ENCODE data around the gene LRMDA. TPM values are rescaled to one million over a fixed set of nuclear protein-coding genes. Genes with fewer than 3 reads are reported as not detected.

LRMDA gene
- total RNA-seq, 2 experiments from 2014 or later: not detected

DNA sequence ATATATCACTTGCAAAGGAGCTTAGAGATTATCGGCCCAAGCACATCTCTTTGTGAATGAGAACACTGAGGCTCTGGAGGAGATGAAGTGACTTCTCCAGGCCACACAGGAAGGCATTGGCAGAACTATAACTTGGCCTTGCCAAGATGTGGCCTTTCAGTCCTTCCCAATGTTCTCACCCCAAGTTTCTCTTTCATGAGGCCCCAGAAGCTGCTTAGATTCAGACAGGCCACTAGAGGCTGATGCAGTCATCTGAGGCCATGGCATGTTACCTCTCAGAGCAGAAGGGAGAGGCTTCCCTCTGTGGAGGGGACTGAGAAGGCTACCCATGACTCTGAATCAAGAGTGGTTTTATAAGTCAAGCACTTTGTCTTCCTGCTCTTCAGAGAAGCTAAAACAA lies 1003.7 kb downstream of the LRMDA start:
- no TSS peak for BruUV-seq (replicated peaks)
- Histone ChIP-seq H3K4me1 (ENCODE audit: insufficient read depth, low read length, poor library complexity, severe bottlenecking) (no peaks in the 10 kb centered on the region), H3K27ac (ENCODE audit: low read depth, low read length, poor library complexity, severe bottlenecking) (no peak overlapping the region), H3K4me3 (ENCODE audit: low read depth, low read length, poor library complexity, severe bottlenecking) (no peak overlapping the region), H3K9me3 (ENCODE audit: low read length) (no peaks in the 10 kb centered on the region), H3K9me2 (ENCODE audit: insufficient read depth, low read length) (no peaks in the 10 kb centered on the region), H4K20me1 (ENCODE audit: insufficient read depth, low read length) (no peaks in the 10 kb centered on the region), H3K36me3 (ENCODE audit: insufficient read depth, low read length) (no peaks in the 10 kb centered on the region), H3K79me2 (ENCODE audit: insufficient read depth, low read depth, low read length) (no peaks in the 10 kb centered on the region), H3K4me2 (ENCODE audit: low read length) (no peak overlapping the region), H2AFZ (ENCODE audit: low read length) (no peak overlapping the region)
- intact Hi-C loops (cut with micrococcal nuclease; ENCODE audit: unreplicated experiment): no loop called here
- DNase-seq (ENCODE audit: low spot score): no peak
- ChIA-PET POLR2A (no interaction called here), CTCF (ENCODE audit: unreplicated experiment) (no interaction called here)
- no peak for TF ChIP-seq EZH2phosphoT487 (IDR thresholded peaks at IDR 0.05; ENCODE audit: borderline replicate concordance, low read depth, low read length)
- TF ChIP-seq, protein P1, sequence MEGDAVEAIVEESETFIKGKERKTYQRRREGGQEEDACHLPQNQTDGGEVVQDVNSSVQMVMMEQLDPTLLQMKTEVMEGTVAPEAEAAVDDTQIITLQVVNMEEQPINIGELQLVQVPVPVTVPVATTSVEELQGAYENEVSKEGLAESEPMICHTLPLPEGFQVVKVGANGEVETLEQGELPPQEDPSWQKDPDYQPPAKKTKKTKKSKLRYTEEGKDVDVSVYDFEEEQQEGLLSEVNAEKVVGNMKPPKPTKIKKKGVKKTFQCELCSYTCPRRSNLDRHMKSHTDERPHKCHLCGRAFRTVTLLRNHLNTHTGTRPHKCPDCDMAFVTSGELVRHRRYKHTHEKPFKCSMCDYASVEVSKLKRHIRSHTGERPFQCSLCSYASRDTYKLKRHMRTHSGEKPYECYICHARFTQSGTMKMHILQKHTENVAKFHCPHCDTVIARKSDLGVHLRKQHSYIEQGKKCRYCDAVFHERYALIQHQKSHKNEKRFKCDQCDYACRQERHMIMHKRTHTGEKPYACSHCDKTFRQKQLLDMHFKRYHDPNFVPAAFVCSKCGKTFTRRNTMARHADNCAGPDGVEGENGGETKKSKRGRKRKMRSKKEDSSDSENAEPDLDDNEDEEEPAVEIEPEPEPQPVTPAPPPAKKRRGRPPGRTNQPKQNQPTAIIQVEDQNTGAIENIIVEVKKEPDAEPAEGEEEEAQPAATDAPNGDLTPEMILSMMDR (conservative IDR thresholded peaks at IDR 0.05; ENCODE audit: low read length): no peak

DNA sequence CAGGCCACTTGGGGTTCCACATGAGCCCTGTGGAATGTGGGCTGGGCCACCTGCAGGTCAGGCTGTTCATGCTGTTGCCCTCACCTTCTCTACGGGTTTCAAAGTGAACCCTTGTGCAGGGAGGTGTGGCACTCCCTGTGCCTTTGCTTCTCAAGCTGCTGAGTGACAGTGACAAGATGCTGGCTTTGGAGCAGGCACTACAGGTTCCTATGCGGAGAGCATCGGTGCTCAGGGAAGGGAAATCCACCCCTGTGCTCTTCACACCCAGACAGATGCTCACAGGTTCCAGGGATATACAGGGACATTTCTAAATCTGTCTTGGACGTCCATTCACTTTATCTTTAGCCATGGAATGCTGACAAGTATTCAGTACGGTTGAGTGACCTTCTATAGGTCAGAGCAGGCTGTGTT lies 1005.0 kb downstream of the LRMDA start:
- no peak for TF ChIP-seq EZH2phosphoT487 (IDR thresholded peaks at IDR 0.05; ENCODE audit: borderline replicate concordance, low read depth, low read length)
- TF ChIP-seq, protein P1 (conservative IDR thresholded peaks at IDR 0.05; ENCODE audit: low read length): no peak
- no peaks in the 10 kb centered on the region for H3K79me2 ChIP-seq (ENCODE audit: insufficient read depth, low read depth, low read length)
- no TSS peak for BruUV-seq (replicated peaks)
- H2AFZ ChIP-seq (ENCODE audit: low read length): no peak overlapping the region
- intact Hi-C loops (cut with micrococcal nuclease; ENCODE audit: unreplicated experiment): no loop called here
- no peak overlapping the region for H3K27ac ChIP-seq (ENCODE audit: low read depth, low read length, poor library complexity, severe bottlenecking)
- H3K4me3 ChIP-seq (ENCODE audit: low read depth, low read length, poor library complexity, severe bottlenecking): no peak overlapping the region
- no peaks in the 10 kb centered on the region for H3K9me2 ChIP-seq (ENCODE audit: insufficient read depth, low read length)
- CTCF ChIA-PET (ENCODE audit: unreplicated experiment): no interaction called here
- DNase-seq (ENCODE audit: low spot score): no peak
- H3K4me2 ChIP-seq (ENCODE audit: low read length): no peak overlapping the region
- POLR2A ChIA-PET: no interaction called here
- no peaks in the 10 kb centered on the region for H3K36me3 ChIP-seq (ENCODE audit: insufficient read depth, low read length)
- no peaks in the 10 kb centered on the region for H3K4me1 ChIP-seq (ENCODE audit: insufficient read depth, low read length, poor library complexity, severe bottlenecking)
- no peaks in the 10 kb centered on the region for H4K20me1 ChIP-seq (ENCODE audit: insufficient read depth, low read length)
- H3K9me3 ChIP-seq (ENCODE audit: low read length): no peaks in the 10 kb centered on the region

DNA sequence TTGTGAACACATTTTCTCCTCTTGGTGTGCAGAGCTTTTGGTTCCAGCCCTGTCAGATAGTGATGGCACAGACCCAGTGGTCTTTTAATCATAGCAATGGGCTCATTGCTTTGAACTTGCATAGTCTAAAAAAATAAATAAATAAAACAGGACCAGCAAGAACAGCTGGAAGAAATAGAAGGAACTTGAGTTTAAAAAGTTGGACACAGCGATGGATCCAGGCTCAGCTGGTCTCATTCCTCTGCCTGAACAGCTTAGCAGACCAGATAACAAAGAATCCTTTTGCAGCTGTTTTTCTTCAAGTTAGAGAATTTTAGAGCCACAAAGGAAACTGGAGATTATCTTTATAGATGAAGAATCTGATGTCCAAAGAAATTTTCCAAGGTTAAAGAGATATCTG lies 1005.6 kb downstream of the LRMDA start:
- TF ChIP-seq EZH2phosphoT487 (IDR thresholded peaks at IDR 0.05; ENCODE audit: borderline replicate concordance, low read depth, low read length): no peak
- H3K79me2 ChIP-seq (ENCODE audit: insufficient read depth, low read depth, low read length): no peaks in the 10 kb centered on the region
- H3K36me3 ChIP-seq (ENCODE audit: insufficient read depth, low read length): no peaks in the 10 kb centered on the region
- ChIA-PET CTCF (ENCODE audit: unreplicated experiment) (no interaction called here), POLR2A (interaction anchor here (0.7 kb wide), 1 partner anchor 9 kb away, joined by 4 read pairs; no protein-coding TSS in a partner anchor)
- intact Hi-C loops (cut with micrococcal nuclease; ENCODE audit: unreplicated experiment): no loop called here
- no peak overlapping the region for H3K4me3 ChIP-seq (ENCODE audit: low read depth, low read length, poor library complexity, severe bottlenecking)
- BruUV-seq (replicated peaks): no TSS peak
- DNase-seq (ENCODE audit: low spot score): no peak
- H3K9me3 ChIP-seq (ENCODE audit: low read length): no peaks in the 10 kb centered on the region
- no peak overlapping the region for H2AFZ ChIP-seq (ENCODE audit: low read length)
- H3K9me2 ChIP-seq (ENCODE audit: insufficient read depth, low read length): no peaks in the 10 kb centered on the region
- H3K4me1 ChIP-seq (ENCODE audit: insufficient read depth, low read length, poor library complexity, severe bottlenecking): no peaks in the 10 kb centered on the region
- H3K27ac ChIP-seq (ENCODE audit: low read depth, low read length, poor library complexity, severe bottlenecking): no peak overlapping the region
- no peak overlapping the region for H3K4me2 ChIP-seq (ENCODE audit: low read length)
- H4K20me1 ChIP-seq (ENCODE audit: insufficient read depth, low read length): no peaks in the 10 kb centered on the region

Data from OCI-LY7 (cell line).